Hematopoietic multipotent progenitor cell treated with erythropoietin and hydrocortisone succinate and interleukin-3 and kit ligand, for 4 days (in vitro differentiated cells): ENCODE data around the gene SPTLC3.

Source experiments
- DNase-seq: peaks from one replicate; pipeline ENCODE4 v3.0.0-alpha.2; 2015

The SPTLC3 gene

GRCh38 chr20:13205425-13205824, 196.7 kb downstream of the SPTLC3 start:
- DNase-seq, result no peak

- DNase-seq, result no peak
Measured at GRCh38 chr20:13205848-13206434, 197.2 kb downstream of the SPTLC3 start.

- DNase-seq, result no peak
Measured at GRCh38 chr20:13207016-13207415, 198.2 kb downstream of the SPTLC3 start.

GRCh38 chr20:13211956-13212618, 203.3 kb downstream of the SPTLC3 start:
- no peak for DNase-seq

GRCh38 chr20:13212750-13213149, 204.0 kb downstream of the SPTLC3 start:
- DNase-seq, result peak; percentile 32

GRCh38 chr20:13213335-13213734, 204.6 kb downstream of the SPTLC3 start:
- no peak for DNase-seq

- no peak for DNase-seq
Measured at GRCh38 chr20:13216533-13216932, 207.8 kb downstream of the SPTLC3 start.
